ENCODE data around the gene STIP1.

The STIP1 gene

DNA sequence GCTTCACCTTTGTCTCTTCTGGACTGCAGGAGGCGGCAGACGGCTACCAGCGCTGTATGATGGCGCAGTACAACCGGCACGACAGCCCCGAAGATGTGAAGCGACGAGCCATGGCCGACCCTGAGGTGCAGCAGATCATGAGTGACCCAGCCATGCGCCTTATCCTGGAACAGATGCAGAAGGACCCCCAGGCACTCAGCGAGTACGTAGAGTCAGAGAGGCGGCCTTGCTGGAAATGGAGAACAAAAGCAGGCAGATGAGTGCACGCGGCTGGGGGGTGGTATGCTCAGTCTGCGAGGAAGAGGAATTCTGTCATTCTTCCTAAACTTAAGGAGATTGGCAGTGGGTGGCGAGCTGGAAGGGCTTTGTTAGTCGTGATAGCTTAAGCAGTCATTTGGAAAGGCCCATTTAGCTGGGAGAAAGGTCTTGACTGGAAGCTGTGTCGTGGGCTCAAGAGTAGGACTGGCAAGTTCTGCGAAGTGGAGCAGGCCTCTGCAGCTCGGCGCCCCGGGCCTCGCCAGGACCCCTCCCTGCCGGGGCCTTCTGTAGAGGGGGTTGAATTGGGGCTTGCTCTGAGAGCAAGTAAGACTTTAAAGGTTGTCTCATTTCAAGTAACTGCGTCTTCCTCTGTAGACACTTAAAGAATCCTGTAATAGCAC is 17.6 kb downstream of the STIP1 start:
- no peak for DNase-seq

- no peak for DNase-seq
These were observed 18.1 kb downstream of the STIP1 start for GRCh38 chr11:64204080-64204440.

GRCh38 chr11:64204464-64204989 is 18.6 kb downstream of the STIP1 start:
- peak; percentile 88 for DNase-seq

GRCh38 chr11:64206457-64207255 is 20.7 kb downstream of the STIP1 start, which contains the start of gene FERMT3:
Gene FERMT3, plus strand, starts transcription at chr11:64206721. Its CDS starts 644 bp downstream, at chr11:64207365.
- no peak for DNase-seq

DNA sequence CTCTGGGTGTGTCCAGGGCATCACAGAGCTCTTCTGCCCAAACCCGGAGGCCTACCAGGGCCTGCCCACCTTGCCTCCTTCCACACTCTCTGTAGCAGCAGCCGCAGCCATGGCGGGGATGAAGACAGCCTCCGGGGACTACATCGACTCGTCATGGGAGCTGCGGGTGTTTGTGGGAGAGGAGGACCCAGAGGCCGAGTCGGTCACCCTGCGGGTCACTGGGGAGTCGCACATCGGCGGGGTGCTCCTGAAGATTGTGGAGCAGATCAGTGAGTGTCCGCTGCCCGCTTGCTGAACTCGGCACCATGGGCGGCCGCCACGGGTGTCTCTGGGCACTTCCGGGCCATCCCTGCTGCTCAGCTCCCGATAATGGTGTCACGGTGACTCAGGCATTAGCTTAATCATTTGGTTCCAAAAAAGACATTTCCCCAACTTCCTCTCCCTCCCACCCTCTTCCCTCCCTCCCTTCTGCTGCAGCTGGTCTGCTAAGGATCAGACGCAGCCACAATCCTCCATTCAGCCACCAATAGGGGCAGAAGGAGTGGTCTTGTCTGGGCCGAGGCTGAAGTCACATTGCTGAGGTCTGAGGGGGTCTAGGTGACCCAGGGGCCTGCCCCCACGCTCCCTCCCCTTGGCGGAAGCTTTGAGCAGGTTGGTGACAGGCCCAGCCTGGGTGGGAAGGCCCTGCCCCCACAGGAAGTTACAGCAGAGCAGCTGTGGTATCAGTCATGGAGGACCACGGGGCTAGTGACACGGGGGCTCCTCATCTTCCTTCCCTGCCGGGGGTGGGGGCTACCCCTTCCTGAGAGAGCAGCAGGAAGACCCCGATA is 21.5 kb downstream of the STIP1 start:
- no peak for DNase-seq

- no peak for DNase-seq
These were observed 22.3 kb downstream of the STIP1 start for GRCh38 chr11:64208086-64208795.

DNA sequence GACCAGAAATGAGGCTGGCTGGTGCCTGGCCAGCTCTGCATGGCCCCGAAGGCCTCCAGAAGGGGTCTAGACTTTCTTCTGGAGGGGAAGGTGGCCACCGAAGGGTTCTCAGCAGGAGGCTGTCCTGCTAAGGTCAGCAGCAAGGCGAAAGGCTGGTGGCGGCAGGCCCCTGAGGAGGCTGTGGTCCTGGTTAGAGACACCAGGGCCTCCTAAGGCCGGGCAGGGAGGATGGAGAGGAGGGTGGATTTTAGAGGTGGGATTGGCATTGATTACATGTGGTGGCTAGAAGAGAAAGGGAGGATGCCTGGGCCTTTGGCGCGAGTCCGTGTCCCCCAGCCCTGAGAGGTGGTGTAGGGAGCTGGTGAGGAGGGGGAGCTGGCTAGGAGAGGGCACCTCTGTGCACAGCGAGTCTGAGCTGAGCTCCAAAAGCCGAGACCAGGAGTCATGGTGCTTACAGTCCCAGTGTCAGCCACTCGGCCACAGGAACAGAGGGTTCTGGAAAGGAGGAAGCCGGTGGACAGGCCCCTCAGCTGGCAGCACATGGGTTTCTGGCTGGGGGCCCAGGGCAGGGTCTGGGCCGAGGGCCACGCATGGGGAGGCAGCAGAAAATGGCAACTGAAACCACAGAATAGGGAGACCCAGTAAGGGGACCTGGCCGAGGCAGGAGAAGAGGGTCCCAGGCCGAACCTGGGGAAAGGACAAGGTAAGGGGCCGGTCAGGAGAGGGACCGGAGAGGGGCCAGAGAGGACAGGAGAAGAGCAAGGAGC is 23.0 kb downstream of the STIP1 start:
- DNase-seq, result no peak

DNA sequence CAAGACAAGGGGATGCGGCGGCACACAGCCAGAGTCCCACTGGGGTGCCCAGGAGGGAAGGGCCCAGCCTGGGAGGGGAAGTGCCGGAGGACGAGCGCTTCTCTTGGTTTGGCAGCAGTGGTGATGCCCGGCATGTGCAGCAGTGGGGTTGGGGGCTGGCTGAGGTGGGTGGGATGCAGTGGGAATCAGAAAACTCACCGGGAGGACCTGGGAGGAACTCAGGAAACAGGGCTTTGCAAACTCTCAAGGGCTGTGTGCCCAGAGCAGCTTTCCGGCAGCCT is 23.5 kb downstream of the STIP1 start:
- DNase-seq, result no peak

DNA sequence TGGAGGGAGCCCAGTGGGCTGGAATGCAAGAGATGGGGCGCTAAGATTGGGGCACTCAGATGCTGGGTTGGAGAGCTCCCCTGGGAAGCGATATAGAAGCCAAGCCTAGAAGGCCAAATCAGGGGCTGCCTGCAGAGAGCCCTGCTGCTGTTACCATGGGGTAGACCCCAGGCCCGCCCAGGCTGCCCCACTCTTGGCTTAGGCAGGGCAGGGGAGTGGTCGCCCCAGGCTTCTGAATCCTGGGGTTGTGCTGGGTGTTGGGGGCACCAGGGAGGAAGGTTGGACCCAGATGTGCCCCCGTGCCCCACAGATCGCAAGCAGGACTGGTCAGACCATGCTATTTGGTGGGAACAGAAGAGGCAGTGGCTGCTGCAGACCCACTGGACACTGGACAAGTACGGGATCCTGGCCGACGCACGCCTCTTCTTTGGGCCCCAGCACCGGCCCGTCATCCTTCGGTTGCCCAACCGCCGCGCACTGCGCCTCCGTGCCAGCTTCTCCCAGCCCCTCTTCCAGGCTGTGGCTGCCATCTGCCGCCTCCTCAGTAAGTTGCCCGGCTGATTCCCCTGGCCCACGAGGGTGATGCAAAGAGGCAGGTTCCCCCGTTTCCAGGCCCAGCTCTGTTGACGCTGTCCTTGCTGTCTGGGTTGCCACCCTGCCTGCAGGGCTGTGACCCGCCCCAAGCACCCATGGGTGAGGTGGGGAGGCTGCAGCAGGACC is 24.5 kb downstream of the STIP1 start:
- no peak for DNase-seq

GRCh38 chr11:64211181-64211872 is 25.4 kb downstream of the STIP1 start:
- DNase-seq, result no peak

- no peak for DNase-seq
These were observed 30.9 kb downstream of the STIP1 start for GRCh38 chr11:64216879-64217278.

DNA sequence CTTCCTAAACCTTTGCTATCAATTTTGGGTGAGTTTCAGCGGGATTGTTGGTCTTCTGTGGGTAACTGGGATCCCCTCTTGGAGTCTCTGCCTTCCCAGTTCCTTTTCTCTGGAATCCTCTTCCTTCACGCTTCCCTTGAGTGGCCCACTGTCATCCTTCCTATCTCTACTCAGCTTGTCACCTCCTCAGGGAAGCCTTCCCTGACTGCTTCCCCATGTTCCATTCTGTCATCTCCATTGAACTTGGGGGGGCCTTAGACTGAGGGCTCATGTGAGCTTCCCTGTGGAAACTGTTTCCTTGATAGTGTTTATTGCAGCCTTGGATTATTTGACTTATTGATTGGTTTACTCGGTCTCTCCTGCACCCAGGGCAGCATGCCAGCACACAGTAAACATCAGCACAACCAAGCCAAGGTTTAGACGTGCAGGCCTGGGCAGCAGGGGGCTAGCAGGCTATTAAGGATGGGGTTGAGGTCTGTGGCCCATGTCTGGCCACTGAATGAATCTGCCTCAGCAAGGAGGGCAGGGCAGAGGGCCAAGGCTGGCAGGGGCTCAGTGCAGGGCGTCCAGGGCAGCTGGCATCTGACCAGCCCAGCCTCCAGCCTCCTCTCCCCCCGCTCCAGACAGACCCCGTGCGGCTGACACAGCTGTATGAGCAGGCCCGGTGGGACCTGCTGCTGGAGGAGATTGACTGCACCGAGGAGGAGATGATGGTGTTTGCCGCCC is 32.8 kb downstream of the STIP1 start:
- DNase-seq, result peak; percentile 48

GRCh38 chr11:64219354-64219684 is 33.3 kb downstream of the STIP1 start:
- no peak for DNase-seq

DNA sequence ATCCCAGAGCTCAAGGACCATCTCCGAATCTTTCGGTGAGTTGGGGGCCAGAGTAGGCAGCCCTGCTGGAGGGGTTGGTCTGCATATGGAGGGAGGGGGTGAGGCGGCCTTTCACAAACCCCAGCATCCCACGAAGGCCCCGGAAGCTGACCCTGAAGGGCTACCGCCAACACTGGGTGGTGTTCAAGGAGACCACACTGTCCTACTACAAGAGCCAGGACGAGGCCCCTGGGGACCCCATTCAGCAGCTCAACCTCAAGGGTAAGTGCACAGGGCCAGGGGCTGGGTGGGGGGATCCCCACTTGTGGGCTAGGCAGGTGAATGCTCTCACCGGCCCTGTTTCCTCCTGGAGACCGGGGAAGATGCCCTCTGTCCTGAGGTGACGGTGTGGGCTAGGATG is 33.8 kb downstream of the STIP1 start:
- no peak for DNase-seq

- DNase-seq, result no peak
These were observed 34.3 kb downstream of the STIP1 start for GRCh38 chr11:64220271-64220670.

GRCh38 chr11:64220798-64221197 is 34.8 kb downstream of the STIP1 start:
- DNase-seq, result no peak

DNA sequence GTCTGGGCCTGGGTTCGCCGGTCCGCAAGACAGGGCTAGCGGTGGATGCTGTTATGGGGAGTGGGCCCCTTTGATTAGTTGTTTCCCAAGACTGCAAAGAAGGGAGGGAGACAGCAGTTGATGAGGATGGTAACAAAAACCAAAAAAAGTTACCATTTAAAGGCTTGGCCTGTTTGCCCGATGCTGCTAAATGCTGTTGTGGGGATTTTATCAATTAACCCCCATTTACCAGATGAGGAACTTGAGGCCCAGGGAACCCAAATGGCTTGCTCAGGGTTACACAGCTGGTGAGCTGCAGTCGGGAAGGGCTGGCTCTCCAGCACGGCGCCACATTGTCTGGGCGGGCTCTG is 36.7 kb downstream of the STIP1 start:
- no peak for DNase-seq

DNA sequence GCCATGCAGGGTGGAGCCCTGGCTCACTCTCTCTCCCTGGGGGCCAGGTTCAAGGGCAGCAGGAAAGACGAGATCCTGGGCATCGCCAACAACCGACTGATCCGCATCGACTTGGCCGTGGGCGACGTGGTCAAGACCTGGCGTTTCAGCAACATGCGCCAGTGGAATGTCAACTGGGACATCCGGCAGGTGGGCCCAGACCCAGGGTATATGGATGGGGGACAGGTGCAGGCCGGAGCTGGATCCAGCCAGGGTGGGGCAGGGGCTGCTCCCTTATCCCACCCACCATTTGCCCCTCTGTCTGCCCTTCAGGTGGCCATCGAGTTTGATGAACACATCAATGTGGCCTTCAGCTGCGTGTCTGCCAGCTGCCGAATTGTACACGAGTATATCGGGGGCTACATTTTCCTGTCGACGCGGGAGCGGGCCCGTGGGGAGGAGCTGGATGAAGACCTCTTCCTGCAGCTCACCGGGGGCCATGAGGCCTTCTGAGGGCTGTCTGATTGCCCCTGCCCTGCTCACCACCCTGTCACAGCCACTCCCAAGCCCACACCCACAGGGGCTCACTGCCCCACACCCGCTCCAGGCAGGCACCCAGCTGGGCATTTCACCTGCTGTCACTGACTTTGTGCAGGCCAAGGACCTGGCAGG is 37.2 kb downstream of the STIP1 start:
- no peak for DNase-seq

DNA sequence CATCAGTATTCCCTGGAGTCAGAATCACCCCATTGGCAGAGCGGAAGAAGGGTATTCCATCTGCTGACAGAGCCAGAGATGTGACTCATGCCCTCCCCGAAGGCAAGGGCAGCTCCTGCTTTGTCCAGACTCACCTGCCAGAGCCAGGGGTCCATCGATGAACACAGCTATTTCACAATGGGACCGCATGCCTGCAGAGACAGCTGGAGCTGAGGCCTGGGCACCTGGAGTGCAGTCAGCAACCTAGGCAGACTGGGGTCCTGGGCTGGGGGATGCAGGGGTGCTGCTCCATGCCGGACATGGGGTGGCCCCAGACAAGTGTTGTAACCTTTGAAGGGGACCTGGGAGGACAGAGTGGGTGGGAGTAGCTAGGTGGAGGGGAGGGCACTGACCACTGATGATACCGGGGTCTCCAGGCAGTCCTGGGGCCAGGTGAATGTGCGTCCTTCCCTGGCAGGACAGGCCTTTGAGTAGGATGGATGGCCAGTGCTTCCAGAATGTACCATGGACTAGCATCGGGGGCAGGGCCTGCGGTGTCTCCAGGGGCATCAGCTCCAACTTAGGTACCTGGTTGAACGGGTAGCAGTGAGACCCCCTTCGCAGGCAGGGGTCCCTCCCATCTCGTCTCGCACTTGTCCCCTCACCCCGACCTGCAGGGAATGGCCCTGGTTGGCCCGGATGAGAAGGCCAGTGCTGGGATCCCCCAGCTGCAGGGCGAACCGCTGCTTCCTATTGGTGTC is 38.4 kb downstream of the STIP1 start:
- no peak for DNase-seq
